ENCODE results near the gene FBXO17.

DNA sequence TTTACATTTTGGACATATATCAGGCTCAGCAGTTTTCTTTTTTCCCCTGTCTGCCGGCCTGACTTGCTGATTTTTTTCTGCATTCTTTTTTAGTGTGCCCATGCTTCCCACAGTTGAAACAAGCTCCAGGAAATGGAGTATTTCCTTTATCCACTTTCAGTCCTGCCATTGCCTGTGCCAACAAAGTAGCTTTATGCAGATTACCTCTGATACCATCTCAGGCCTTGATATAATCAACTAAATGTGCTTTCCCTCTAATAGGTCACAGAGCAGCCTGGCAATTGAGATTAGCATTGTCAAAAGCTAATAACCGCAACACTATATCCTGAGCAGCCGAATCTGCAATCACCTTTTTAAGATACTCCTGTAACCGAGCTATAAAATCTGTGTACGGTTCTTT lies 35.6 kb downstream of the FBXO17 start:
- TF ChIP-seq EZH2 (IDR thresholded peaks at IDR 0.05; ENCODE audit: insufficient read depth, poor library complexity, severe bottlenecking) (no peak), EZH2phosphoT487 (IDR thresholded peaks at IDR 0.05; ENCODE audit: insufficient read depth, low read depth) (no peak)

All from GM23248 (cell line).